Measurements from ENCODE around the gene WDR81. TPM values are rescaled to one million over a fixed set of nuclear protein-coding genes. Genes with fewer than 3 reads are reported as not detected.

WDR81 gene
- total RNA-seq, 1 experiment from 2014 or later = 19.4 TPM

GRCh38 chr17:1727258-1727789 is 2.8 kb downstream of the WDR81 start:
- DNase-seq (ENCODE audit: low spot score) = no peak
- Histone ChIP-seq H3K4me3 (ENCODE audit: low read depth, low read length, poor library complexity, severe bottlenecking) (no peak overlapping the region), H3K27me3 (replicated peaks; ENCODE audit: insufficient read depth, low read depth, low read length, poor library complexity) (no peaks in the 10 kb centered on the region), H3K27ac (ENCODE audit: low read depth, low read length, poor library complexity, severe bottlenecking) (no peak overlapping the region), H3K36me3 (ENCODE audit: insufficient read depth, low read length, poor library complexity, severe bottlenecking) (no peaks in the 10 kb centered on the region), H3K9me3 (ENCODE audit: low read depth, low read length, poor library complexity, severe bottlenecking) (no peaks in the 10 kb centered on the region), H3K4me1 (ENCODE audit: insufficient read depth, low read length, poor library complexity, severe bottlenecking) (peaks cover 3% of the 10 kb centered on the region)
- no TSS peak for BruUV-seq (replicated peaks)
- intact Hi-C loops (cut with micrococcal nuclease; ENCODE audit: unreplicated experiment) = no loop called here
- POLR2A ChIA-PET (ENCODE audit: low non-redundant PET) = no interaction called here
- CTCF ChIA-PET = no interaction called here
- TF ChIP-seq EZH2 (IDR thresholded peaks at IDR 0.05; ENCODE audit: borderline replicate concordance, low read depth, low read length, poor library complexity, severe bottlenecking) (no peak), CTCF (conservative IDR thresholded peaks at IDR 0.05; ENCODE audit: low read depth, low read length) (no peak)

- POLR2A ChIA-PET (ENCODE audit: low non-redundant PET) = no interaction called here
- DNase-seq (ENCODE audit: low spot score) = no peak
Observed at GRCh38 chr17:1727876-1728630, 3.5 kb downstream of the WDR81 start.

GRCh38 chr17:1729966-1730325 is 5.4 kb downstream of the WDR81 start:
- intact Hi-C loops (cut with micrococcal nuclease; ENCODE audit: unreplicated experiment) = no loop called here
- no TSS peak for BruUV-seq (replicated peaks)
- no peak for DNase-seq (ENCODE audit: low spot score)
- no peak for TF ChIP-seq CTCF (conservative IDR thresholded peaks at IDR 0.05; ENCODE audit: low read depth, low read length)
- no peaks in the 10 kb centered on the region for H3K4me1 ChIP-seq (ENCODE audit: insufficient read depth, low read length, poor library complexity, severe bottlenecking)
- CTCF ChIA-PET = no interaction called here
- H3K4me3 ChIP-seq (ENCODE audit: low read depth, low read length, poor library complexity, severe bottlenecking) = no peak overlapping the region
- H3K9me3 ChIP-seq (ENCODE audit: low read depth, low read length, poor library complexity, severe bottlenecking) = no peaks in the 10 kb centered on the region
- H3K27me3 ChIP-seq (replicated peaks; ENCODE audit: insufficient read depth, low read depth, low read length, poor library complexity) = no peaks in the 10 kb centered on the region
- H3K36me3 ChIP-seq (ENCODE audit: insufficient read depth, low read length, poor library complexity, severe bottlenecking) = no peaks in the 10 kb centered on the region
- POLR2A ChIA-PET (ENCODE audit: low non-redundant PET) = no interaction called here
- no peak overlapping the region for H3K27ac ChIP-seq (ENCODE audit: low read depth, low read length, poor library complexity, severe bottlenecking)

More at GRCh38 chr17:1727876-1728630, 3.5 kb downstream of the WDR81 start:
- intact Hi-C loops (cut with micrococcal nuclease; ENCODE audit: unreplicated experiment) = no loop called here
- BruUV-seq (replicated peaks) = no TSS peak
- Histone ChIP-seq H3K9me3 (ENCODE audit: low read depth, low read length, poor library complexity, severe bottlenecking) (no peaks in the 10 kb centered on the region), H3K4me1 (ENCODE audit: insufficient read depth, low read length, poor library complexity, severe bottlenecking) (peaks cover 3% of the 10 kb centered on the region), H3K36me3 (ENCODE audit: insufficient read depth, low read length, poor library complexity, severe bottlenecking) (no peaks in the 10 kb centered on the region), H3K27me3 (replicated peaks; ENCODE audit: insufficient read depth, low read depth, low read length, poor library complexity) (no peaks in the 10 kb centered on the region), H3K4me3 (ENCODE audit: low read depth, low read length, poor library complexity, severe bottlenecking) (no peak overlapping the region), H3K27ac (ENCODE audit: low read depth, low read length, poor library complexity, severe bottlenecking) (no peak overlapping the region)
- TF ChIP-seq CTCF (conservative IDR thresholded peaks at IDR 0.05; ENCODE audit: low read depth, low read length) (no peak), EZH2 (IDR thresholded peaks at IDR 0.05; ENCODE audit: borderline replicate concordance, low read depth, low read length, poor library complexity, severe bottlenecking) (no peak)
- CTCF ChIA-PET = no interaction called here
